Left lung (tissue), 10 donors: Measurements from ENCODE around the gene TTF1. TPM values are rescaled to one million over a fixed set of nuclear protein-coding genes. Genes with fewer than 3 reads are reported as not detected.

Experiments used
- ATAC-seq: fragments of 200-7000 bp; cut with Tn5 transposase; one replicate; pipeline ENCODE4 v1.9.1; 2020; ENCODE audit warnings: moderate library complexity
- DNase-seq, 4 donors: peaks; one replicate each; pipeline ENCODE4 v3.0.0-alpha.2; 2013 to 2020
- H3K27ac ChIP-seq, 2 donors: fragments of 200-600 bp; sonication (generic) in 1 of 2; one replicate each; pipeline versions ENCODE4 v1.5.0 to v1.8.0; 2020 to 2021
- H3K27me3 ChIP-seq, 2 donors: fragments of 200-600 bp; sonication (generic) in 1 of 2; one replicate each; pipeline versions ENCODE4 v1.5.0 to v1.8.0; 2020 to 2021
- H3K36me3 ChIP-seq, 2 donors: fragments of 200-600 bp; sonication (generic) in 1 of 2; one replicate each; pipeline versions ENCODE4 v1.5.0 to v1.8.0; 2020 to 2021
- H3K4me1 ChIP-seq, 2 donors: fragments of 200-600 bp; one replicate each; pipeline ENCODE4 v1.8.0; 2021
- H3K4me3 ChIP-seq, 2 donors: fragments of 200-600 bp; sonication (generic) in 1 of 2; one replicate each; pipeline versions ENCODE4 v1.5.0 to v1.8.0; 2020 to 2021; ENCODE audit warnings: mild to moderate bottlenecking in 1 of 2
- H3K9me3 ChIP-seq, 2 donors: fragments of 200-600 bp; sonication (generic) in 1 of 2; one replicate each; pipeline versions ENCODE4 v1.5.0 to v1.8.0; 2020 to 2021
- CTCF ChIP-seq, 2 donors: fragments of 200-600 bp; sonication (generic) in 1 of 2; IDR thresholded peaks; one replicate each; pipeline versions ENCODE4 v1.5.0 to v1.8.0; 2021; ENCODE audit warnings: antibody characterized with exemption in 2 of 2
- intact Hi-C, 2 donors: fragments of 100-400 bp; cut with DNase I; formaldehyde crosslinking; loops; one replicate each; pipeline versions ENCODE4 v1.11.2 to v1.14.2; 2022
- polyA plus RNA-seq, 6 donors: library from polyadenylated mRNA; unstranded; fragments of 120-200 nt; gene quantifications; one replicate each; pipeline ENCODE4 v1.2.1, GENCODE V29; 2013; ENCODE audit not compliant: insufficient read length in 6 of 6
- total RNA-seq, 2 donors: library from RNA; stranded (reverse); fragmentation: NEBNext Ultra II Directional; extraction: Animal tissue kit (Norgen Biotek cat#: 25700); gene quantifications; one replicate each; pipeline ENCODE4 v1.2.1, GENCODE V29; 2021
- donor health status: DM: no; HTN: yes; CAD: no.
- donor health status: DM: no; HTN: no; CAD: no.

TTF1 gene
- total and polyA plus RNA-seq, 8 donors, result 9.7 to 19.6 (median 17.2) TPM

- ATAC-seq (no peak), DNase-seq (no peak)
- Histone ChIP-seq H3K9me3 (no peaks in the 10 kb centered on the region), H3K4me3 (no peak overlapping the region), H3K27ac (no peak overlapping the region), H3K27me3 (peaks cover 60 to 100% of the 10 kb centered on the region in 2 donors), H3K36me3 (no peaks in the 10 kb centered on the region), H3K4me1 (peaks cover 10 to 17% of the 10 kb centered on the region in 2 donors)
- no peak for TF ChIP-seq CTCF (IDR thresholded peaks at IDR 0.05)
- intact Hi-C loops, result loop anchor here in 1 of 2 donors (10.0 kb wide), 1 partner anchor 160 kb away; no protein-coding TSS in a partner anchor
These were observed 8.1 kb upstream of the TTF1 start for GRCh38 chr9:132414731-132415130.

GRCh38 chr9:132413926-132414325 lies 7.3 kb upstream of the TTF1 start:
- peaks cover 56 to 100% of the 10 kb centered on the region in 2 donors for H3K27me3 ChIP-seq
- no peak overlapping the region for H3K27ac ChIP-seq
- H3K36me3 ChIP-seq, result no peaks in the 10 kb centered on the region
- peaks cover 10 to 21% of the 10 kb centered on the region in 2 donors for H3K4me1 ChIP-seq
- no peak for ATAC-seq
- H3K4me3 ChIP-seq, result no peak overlapping the region
- intact Hi-C loops, result loop anchor here in 1 of 2 donors (10.0 kb wide), 1 partner anchor 161 kb away; no protein-coding TSS in a partner anchor
- TF ChIP-seq CTCF (IDR thresholded peaks at IDR 0.05), result no peak
- no peaks in the 10 kb centered on the region for H3K9me3 ChIP-seq
- DNase-seq, result no peak

GRCh38 chr9:132412089-132412488 lies 5.4 kb upstream of the TTF1 start:
- no peaks in the 10 kb centered on the region for H3K36me3 ChIP-seq
- no peak overlapping the region for H3K4me3 ChIP-seq
- intact Hi-C loops, result loop anchor here in 1 of 2 donors (10.0 kb wide), 1 partner anchor 163 kb away; no protein-coding TSS in a partner anchor
- DNase-seq (no peak), ATAC-seq (no peak)
- peak; percentile 34 to 40 for TF ChIP-seq CTCF (IDR thresholded peaks at IDR 0.05)
- no peak overlapping the region for H3K27ac ChIP-seq
- peaks cover 10 to 23% of the 10 kb centered on the region in 2 donors for H3K4me1 ChIP-seq
- H3K27me3 ChIP-seq, result peaks cover 40 to 85% of the 10 kb centered on the region in 2 donors
- no peaks in the 10 kb centered on the region for H3K9me3 ChIP-seq

- intact Hi-C loops, result loop anchor here in 1 of 2 donors (10.0 kb wide), 1 partner anchor 164 kb away; no protein-coding TSS in a partner anchor
These were observed 4.5 kb upstream of the TTF1 start for GRCh38 chr9:132411091-132411508.

More at GRCh38 chr9:132411091-132411508, 4.5 kb upstream of the TTF1 start:
- H3K4me3 ChIP-seq, result peak overlapping the region in 1 of 2 donors; percentile 41
- H3K27me3 ChIP-seq, result peaks cover 40 to 75% of the 10 kb centered on the region in 2 donors
- no peaks in the 10 kb centered on the region for H3K9me3 ChIP-seq
- no peaks in the 10 kb centered on the region for H3K36me3 ChIP-seq
- ATAC-seq (peak; percentile 72), DNase-seq (peak in 2 of 4 donors; percentile 42 to 81)
- peaks cover 10 to 28% of the 10 kb centered on the region in 2 donors for H3K4me1 ChIP-seq
- peak; percentile 39 to 41 for TF ChIP-seq CTCF (IDR thresholded peaks at IDR 0.05)
- H3K27ac ChIP-seq, result no peak overlapping the region
